ENCODE measurements around the gene CD300E.

DNA sequence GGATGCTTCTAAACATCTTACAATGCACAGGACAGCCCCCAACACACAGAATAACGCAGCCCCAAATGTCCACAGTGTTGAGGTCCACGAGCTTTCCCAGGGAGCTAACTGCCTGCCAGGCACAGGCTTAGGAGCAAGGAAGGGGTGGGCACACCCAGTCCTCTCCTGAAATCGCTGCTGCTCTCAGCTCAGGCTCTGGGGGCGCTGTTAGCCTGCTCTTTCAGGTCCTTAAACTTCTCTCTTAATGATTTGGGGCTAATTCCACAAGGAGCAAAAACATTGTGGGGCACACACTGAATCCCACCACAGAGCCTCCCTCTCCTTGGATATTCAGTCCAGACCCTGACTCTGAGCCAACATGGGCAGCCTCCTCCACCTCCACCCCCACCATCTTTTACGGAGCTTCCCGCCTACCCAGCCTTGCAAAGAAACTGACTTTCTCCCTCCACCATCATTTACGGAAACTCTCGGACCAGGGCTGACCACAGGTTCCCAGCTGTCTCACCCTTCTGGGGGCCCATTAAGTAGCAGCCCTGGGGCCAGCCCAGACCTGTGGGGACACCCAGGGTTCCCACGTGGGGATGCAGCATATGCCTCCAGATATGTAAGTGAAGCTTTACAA lies 57.3 kb downstream of the CD300E start:
- TF ChIP-seq, protein P1, sequence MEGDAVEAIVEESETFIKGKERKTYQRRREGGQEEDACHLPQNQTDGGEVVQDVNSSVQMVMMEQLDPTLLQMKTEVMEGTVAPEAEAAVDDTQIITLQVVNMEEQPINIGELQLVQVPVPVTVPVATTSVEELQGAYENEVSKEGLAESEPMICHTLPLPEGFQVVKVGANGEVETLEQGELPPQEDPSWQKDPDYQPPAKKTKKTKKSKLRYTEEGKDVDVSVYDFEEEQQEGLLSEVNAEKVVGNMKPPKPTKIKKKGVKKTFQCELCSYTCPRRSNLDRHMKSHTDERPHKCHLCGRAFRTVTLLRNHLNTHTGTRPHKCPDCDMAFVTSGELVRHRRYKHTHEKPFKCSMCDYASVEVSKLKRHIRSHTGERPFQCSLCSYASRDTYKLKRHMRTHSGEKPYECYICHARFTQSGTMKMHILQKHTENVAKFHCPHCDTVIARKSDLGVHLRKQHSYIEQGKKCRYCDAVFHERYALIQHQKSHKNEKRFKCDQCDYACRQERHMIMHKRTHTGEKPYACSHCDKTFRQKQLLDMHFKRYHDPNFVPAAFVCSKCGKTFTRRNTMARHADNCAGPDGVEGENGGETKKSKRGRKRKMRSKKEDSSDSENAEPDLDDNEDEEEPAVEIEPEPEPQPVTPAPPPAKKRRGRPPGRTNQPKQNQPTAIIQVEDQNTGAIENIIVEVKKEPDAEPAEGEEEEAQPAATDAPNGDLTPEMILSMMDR (IDR thresholded peaks at IDR 0.05), result no peak
- TF ChIP-seq POLR2A (IDR thresholded peaks at IDR 0.05), result no peak

Data from lower leg skin (tissue), 3 donors.